K562 (cell line): ENCODE results near the gene SKIL.

Experiments
- BACH1 ChIP-seq: fragments of 200-800 bp; sonication (Bioruptor generic); IDR thresholded peaks from 2 replicates; pipeline ENCODE4 v1.6.1; 2016; ENCODE audit warnings: missing genetic modification characterization, missing compliant biosample characterization
- CEBPB ChIP-seq: fragments of 450-650 bp; IDR thresholded peaks from 2 replicates; pipeline ENCODE4 v1.6.1; 2016; ENCODE audit warnings: missing genetic modification characterization, missing compliant biosample characterization
- CHD1 ChIP-seq: fragments of 200-600 bp; sonication (generic); IDR thresholded peaks from one replicate; pipeline ENCODE4 v1.6.1; 2012; ENCODE audit warnings: mild to moderate bottlenecking, moderate library complexity, low read length, inconsistent platforms
- EZH2 ChIP-seq: IDR thresholded peaks from 2 replicates; pipeline ENCODE4 v1.6.1; 2012; ENCODE audit warnings: low read depth, mild to moderate bottlenecking, inconsistent platforms, low read length, borderline replicate concordance
- GTF2E2 ChIP-seq: fragments of 200-800 bp; sonication (Bioruptor generic); IDR thresholded peaks from 2 replicates; pipeline ENCODE4 v1.6.1; 2016; ENCODE audit warnings: missing genetic modification characterization, missing compliant biosample characterization
- KHSRP ChIP-seq: fragments of 450-650 bp; IDR thresholded peaks from 2 replicates; pipeline ENCODE4 v1.6.1; 2017
- MAX ChIP-seq: sonication (generic); formaldehyde crosslinking; IDR thresholded peaks from 2 replicates; pipeline ENCODE4 v1.9.0; 2022; ENCODE audit warnings: mild to moderate bottlenecking, missing genetic modification reagents
- NFATC3 ChIP-seq: fragments of 450-650 bp; IDR thresholded peaks from 2 replicates; pipeline ENCODE4 v1.6.1; 2017; ENCODE audit warnings: mild to moderate bottlenecking
- POLR2A ChIP-seq: fragments of 450-650 bp; conservative IDR thresholded peaks from 2 replicates; pipeline ENCODE4 v1.6.1; 2016
- ZNF384 ChIP-seq: IDR thresholded peaks from 2 replicates; pipeline ENCODE4 v1.6.1; 2012; ENCODE audit warnings: low read depth, low read length, improper control_type of control experiment
- ZNF41 ChIP-seq: fragments of 250-450 bp; sonication (Bioruptor Pico); conservative IDR thresholded peaks from 2 replicates; pipeline ENCODE4 v1.4.0; 2020; ENCODE audit warnings: mild to moderate bottlenecking

- TF ChIP-seq BACH1 (tag) (no peak), POLR2A (no peak), CEBPB (tag) (no peak), KHSRP (no peak), CHD1 (no peak), ZNF41 (CRISPR knock-in tag) (no peak), NFATC3 (no peak), MAX (no peak), EZH2 (no peak), ZNF384 (no peak), GTF2E2 (tag) (no peak)
These were observed 36.9 kb upstream of the SKIL start for GRCh38 chr3:170320461-170321121.
